GM12878 (cell line): ENCODE data around the gene RPL10. TPM values are rescaled to one million over a fixed set of nuclear protein-coding genes. Genes with fewer than 3 reads are reported as not detected.

Experiments used
- ATAC-seq: fragments of 200-7000 bp; cut with Tn5 transposase; 3 replicates; pipeline ENCODE4 v1.9.1; 2020; ENCODE audit warnings: mild to moderate bottlenecking, moderate library complexity
- BruUV-seq: library from RNA; stranded (reverse); fragments of 400-500 nt; replicated peaks from 2 replicates; lab custom pipeline; 2021; lab: Mats Ljungman, UMichigan
- CTCF ChIA-PET: fragments of 300-600 bp; sonication (Branson Sonifier 250); formaldehyde crosslinking; extraction: SDS; loops from one replicate; lab custom pipeline; 2021; ENCODE audit warnings: inconsistent platforms; lab: Yijun Ruan, JAX
- POLR2A ChIA-PET: fragments of 350-600 bp; formaldehyde crosslinking; extraction: SDS; loops from one replicate; lab custom pipeline; 2021; ENCODE audit warnings: inconsistent platforms; lab: Charles Lee
- RAD21 ChIA-PET: fragments of 300-600 bp; sonication (Branson Sonifier 250); formaldehyde crosslinking; loops from one replicate; lab custom pipeline; 2023; ENCODE audit warnings: antibody characterized with exemption; ENCODE audit not compliant: unreplicated experiment; lab: Charles Lee
- SMC1A ChIA-PET: fragments of 300-600 bp; sonication (Branson Sonifier 250); formaldehyde crosslinking; loops from one replicate; lab custom pipeline; 2023; ENCODE audit not compliant: unreplicated experiment, uncharacterized antibody; lab: Charles Lee
- DNase-seq: peaks from one replicate; pipeline ENCODE4 v3.0.0-alpha.2; 2011; ENCODE audit warnings: low read depth, low spot score
- FAIRE-seq: peaks from 3 replicates; lab custom pipeline; 2011; peaks lifted over from hg19 to GRCh38; lab: Jason Lieb, UNC
- H2AFZ ChIP-seq: 2 replicates; pipeline ENCODE4 v1.6.0; 2011; ENCODE audit warnings: low read depth, low read length, control low read depth; ENCODE audit not compliant: control insufficient read depth
- H3K27ac ChIP-seq: 2 replicates; pipeline ENCODE4 v1.5.1; 2011; ENCODE audit warnings: control low read depth; ENCODE audit not compliant: control insufficient read depth, insufficient read depth
- H3K27me3 ChIP-seq, 2 experiments: replicated peaks in 1 of 2; 2 replicates each; pipeline versions ENCODE4 v1.6.0 to v1.6.1; 2011; ENCODE audit warnings: low read length in 1 of 2; ENCODE audit not compliant: control insufficient read depth in 2 of 2, insufficient read depth in 2 of 2
- H3K36me3 ChIP-seq, 2 experiments: 2 replicates each; pipeline ENCODE4 v1.5.1; 2011; ENCODE audit warnings: low read length in 1 of 2; ENCODE audit not compliant: control insufficient read depth in 2 of 2, insufficient read depth in 2 of 2
- H3K4me1 ChIP-seq: 2 replicates; pipeline ENCODE4 v1.6.1; 2011; ENCODE audit warnings: mild to moderate bottlenecking, low read length, moderate library complexity, mixed read lengths; ENCODE audit not compliant: control insufficient read depth, insufficient read depth
- H3K4me2 ChIP-seq: 2 replicates; pipeline ENCODE4 v1.6.0; 2011; ENCODE audit warnings: control low read depth; ENCODE audit not compliant: control insufficient read depth, insufficient read depth
- H3K4me3 ChIP-seq: fragments of 200-600 bp; sonication (generic); 2 replicates; pipeline ENCODE4 v1.5.1; 2016
- H3K79me2 ChIP-seq: 2 replicates; pipeline ENCODE4 v1.6.0; 2011; ENCODE audit warnings: low read length; ENCODE audit not compliant: control insufficient read depth, insufficient read depth
- H3K9ac ChIP-seq: 2 replicates; pipeline ENCODE4 v1.8.0; 2011; ENCODE audit warnings: low read length, control low read depth, mixed read lengths; ENCODE audit not compliant: control insufficient read depth, insufficient read depth
- H3K9me3 ChIP-seq: replicated peaks from 3 replicates; pipeline ENCODE4 v1.5.1; 2011; ENCODE audit warnings: mild to moderate bottlenecking, low read length; ENCODE audit not compliant: control insufficient read depth, insufficient read depth
- H4K20me1 ChIP-seq: 2 replicates; pipeline ENCODE4 v1.6.0; 2011; ENCODE audit not compliant: control insufficient read depth, insufficient read depth
- EED ChIP-seq: sonication (generic); IDR thresholded peaks from 2 replicates; pipeline ENCODE4 v1.6.1; 2016; ENCODE audit warnings: antibody characterized with exemption, low read depth
- ESRRA ChIP-seq: IDR thresholded peaks from 2 replicates; pipeline ENCODE4 v1.6.1; 2012; ENCODE audit warnings: mild to moderate bottlenecking, low read length, improper control_type of control experiment
- PML ChIP-seq: IDR thresholded peaks from 2 replicates; pipeline ENCODE4 v1.6.1; 2012; ENCODE audit warnings: low read length, inconsistent platforms
- ZBED1 ChIP-seq: IDR thresholded peaks from 2 replicates; pipeline ENCODE4 v1.6.1; 2016; ENCODE audit warnings: borderline replicate concordance
- ZNF274 ChIP-seq: IDR thresholded peaks from one replicate; pipeline ENCODE4 v1.8.0; 2011; ENCODE audit not compliant: insufficient read length, insufficient read depth
- WGBS: methylation state at CpG from one replicate; pipeline ENCODE4 v1.1.6; 2016; ENCODE audit warnings: low lambda C conversion rate; ENCODE audit not compliant: insufficient replicate concordance, insufficient coverage; ENCODE audit errors: missing lambda C conversion rate; 5-methylcytosine and 5-hydroxymethylcytosine counted together
- in situ Hi-C: fragments of 300-500 bp; cut with MboI; formaldehyde crosslinking; loops from 9 replicates; pipeline ENCODE4 v1.14.3; 2018; ENCODE audit warnings: mixed read lengths
- intact Hi-C: fragments of 100-400 bp; cut with micrococcal nuclease; formaldehyde crosslinking; loops from one replicate; pipeline ENCODE4 v1.14.2; 2022; ENCODE audit not compliant: unreplicated experiment
- polyA plus RNA-seq, 11 experiments: library from polyadenylated mRNA; depleted of rRNA in 4 of 11; unstranded in 6 of 11; stranded (reverse) in 5 of 11; fragments of >200 nt; fragmentation: Nextera tagmentation in 4 of 11; fragmentation: Illumina TruSeq in 1 of 11; extraction: Ambion mirVana in 4 of 11; extraction: Trizol in 1 of 11; gene quantifications; 1 replicate in 1 of 11; 2 replicates in 10 of 11; pipeline versions ENCODE4 v1.2.1 to v1.2.3, GENCODE V29; 2011 to 2016; ENCODE audit warnings: inconsistent platforms in 2 of 11, missing spikeins in 2 of 11, low read depth in 1 of 11
- total RNA-seq, 4 experiments: library from RNA; depleted of rRNA in 3 of 4; stranded (reverse); fragments of >200 nt in 3 of 4; fragmentation: Illumina TruSeq in 1 of 4; extraction: Trizol in 1 of 4; gene quantifications; 2 replicates each; pipeline versions ENCODE4 v1.2.1 to v1.2.3, GENCODE V29; 2013 to 2021
- TF ChIP-seq, protein P1 (sequence below): IDR thresholded peaks from 2 replicates; pipeline ENCODE4 v1.6.1; 2011; ENCODE audit warnings: mild to moderate bottlenecking, low read depth, low read length, moderate library complexity; ENCODE audit not compliant: insufficient replicate concordance
- TF ChIP-seq, protein P2 (sequence below): fragments of 450-650 bp; IDR thresholded peaks from 2 replicates; pipeline ENCODE4 v1.6.1; 2016; ENCODE audit warnings: mild to moderate bottlenecking
- TF ChIP-seq, protein P3 (sequence below): fragments of 450-650 bp; formaldehyde crosslinking; IDR thresholded peaks from 2 replicates; pipeline ENCODE4 v1.4.0; 2022; ENCODE audit warnings: mild to moderate bottlenecking, moderate library complexity
- TF ChIP-seq, protein P4 (sequence below): fragments of 450-650 bp; IDR thresholded peaks from 2 replicates; pipeline ENCODE4 v1.6.1; 2018; ENCODE audit warnings: borderline replicate concordance, mild to moderate bottlenecking; ENCODE audit not compliant: partially characterized antibody
- TF ChIP-seq, protein P5 (sequence below): fragments of 150-350 bp; IDR thresholded peaks from 2 replicates; pipeline ENCODE4 v1.6.1; 2014; ENCODE audit warnings: mild to moderate bottlenecking, low read depth, low read length

RPL10 gene
- total and polyA plus RNA-seq, 10 of the 15 experiments (the other 5 are each of a cell fraction or from before 2014, with no cell fraction given) = 1,938 to 7,222 (median 4,494) TPM

DNA sequence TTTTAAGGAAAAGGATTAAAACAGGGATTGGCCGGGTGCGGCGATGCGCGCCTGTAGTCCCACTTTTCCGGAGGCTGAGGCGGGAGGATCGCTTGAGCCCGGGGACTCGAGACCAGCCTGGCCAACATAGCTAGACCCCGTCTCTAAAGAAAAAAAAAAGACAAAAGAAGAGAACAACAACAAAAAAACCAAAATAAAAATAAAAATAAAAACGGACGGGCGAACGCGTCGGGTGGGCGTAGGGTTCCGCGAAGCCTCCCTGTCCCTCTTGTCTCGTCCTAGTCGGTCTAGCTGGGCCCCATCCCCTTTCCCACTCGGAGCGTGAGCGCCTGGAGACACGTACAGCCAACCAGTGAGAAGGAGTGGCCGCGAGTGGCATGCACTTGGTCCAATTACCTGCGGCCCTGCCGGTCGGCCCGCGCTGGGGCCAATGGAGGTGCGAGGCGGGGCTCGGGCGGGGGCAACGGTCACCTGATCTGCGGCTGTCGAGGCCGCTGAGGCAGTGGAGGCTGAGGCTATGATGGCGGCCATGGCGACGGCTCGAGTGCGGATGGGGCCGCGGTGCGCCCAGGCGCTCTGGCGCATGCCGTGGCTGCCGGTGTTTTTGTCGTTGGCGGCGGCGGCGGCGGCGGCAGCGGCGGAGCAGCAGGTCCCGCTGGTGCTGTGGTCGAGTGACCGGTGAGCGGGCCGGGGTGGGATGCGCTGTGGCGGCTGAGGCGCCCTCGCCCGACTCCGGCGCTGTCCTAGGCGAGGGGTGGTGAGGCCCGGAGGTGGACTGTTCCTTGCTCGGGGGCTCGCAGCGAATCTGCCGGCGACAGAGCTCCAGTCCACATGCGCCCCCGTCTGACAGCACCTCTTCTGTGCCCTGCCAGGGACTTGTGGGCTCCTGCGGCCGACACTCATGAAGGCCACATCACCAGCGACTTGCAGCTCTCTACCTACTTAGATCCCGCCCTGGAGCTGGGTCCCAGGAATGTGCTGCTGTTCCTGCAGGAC lies 30.3 kb downstream of the RPL10 start, which contains the start of gene ATP6AP1:
TSS of gene ATP6AP1 (plus strand) at position 502 of the 996 bp plus-strand sequence. CDS start at position 518, 16 bp downstream.
- H3K4me1 ChIP-seq = no peaks in the 10 kb centered on the region
- H3K4me3 ChIP-seq = peak within 1 kb of the TSS; percentile 73
- H3K9ac ChIP-seq = peak within 1 kb of the TSS; percentile 24; the same call in 1 of the 2 replicates
- peak within 1 kb of the TSS; percentile 71 for H3K4me2 ChIP-seq
- peak within 1 kb of the TSS; percentile 28 for H2AFZ ChIP-seq
- WGBS = 31% methylated on average over 85 of the region's 87 CpGs
- ATAC-seq (peak; percentile 99), DNase-seq (peak; percentile 73), FAIRE-seq (peak; percentile 27)
- in situ Hi-C loops = no loop called here
- peaks cover 12% of the 10 kb centered on the region for H3K79me2 ChIP-seq
- no peaks in the 10 kb centered on the region for H4K20me1 ChIP-seq
- no TSS peak for BruUV-seq
- 0 out of 2 replicates have a peak within 1 kb of the TSS, but pooled peaks have one; percentile 4 for H3K27ac ChIP-seq
- ChIA-PET POLR2A (interaction anchor here (0.6 to 4.1 kb wide), 11 partner anchors 10 to 331 kb away, joined by 3 to 32 read pairs (median 4); partner anchors contain the start of genes MECP2, RPL10, SLC10A3 and TAFAZZIN), SMC1A (interaction anchor here (0.7 to 1.3 kb wide), 5 partner anchors 11 to 99 kb away, joined by 3 to 4 read pairs (median 3); partner anchors contain the start of gene SLC10A3), CTCF (interaction anchor here (1.3 to 2.3 kb wide), 3 partner anchors 9 to 55 kb away, joined by 3 to 12 read pairs (median 5); partner anchors contain the start of gene RPL10), RAD21 (interaction anchor here (0.6 to 2.0 kb wide), 4 partner anchors 16 to 55 kb away, joined by 3 to 9 read pairs (median 4); partner anchors contain the start of genes RPL10 and TAFAZZIN)
- H3K36me3 ChIP-seq = peaks cover 0 to 2% of the 10 kb centered on the region in 2 experiments; a peak in 1 of 4 replicates
- intact Hi-C loops = loop anchor here (10.0 kb wide), 1 partner anchor 54 kb away; the partner anchor contains the start of genes EMD and FLNA
- H3K27me3 ChIP-seq = no peaks in the 10 kb centered on the region
- H3K9me3 ChIP-seq = no peaks in the 10 kb centered on the region
- TF ChIP-seq, protein P1, sequence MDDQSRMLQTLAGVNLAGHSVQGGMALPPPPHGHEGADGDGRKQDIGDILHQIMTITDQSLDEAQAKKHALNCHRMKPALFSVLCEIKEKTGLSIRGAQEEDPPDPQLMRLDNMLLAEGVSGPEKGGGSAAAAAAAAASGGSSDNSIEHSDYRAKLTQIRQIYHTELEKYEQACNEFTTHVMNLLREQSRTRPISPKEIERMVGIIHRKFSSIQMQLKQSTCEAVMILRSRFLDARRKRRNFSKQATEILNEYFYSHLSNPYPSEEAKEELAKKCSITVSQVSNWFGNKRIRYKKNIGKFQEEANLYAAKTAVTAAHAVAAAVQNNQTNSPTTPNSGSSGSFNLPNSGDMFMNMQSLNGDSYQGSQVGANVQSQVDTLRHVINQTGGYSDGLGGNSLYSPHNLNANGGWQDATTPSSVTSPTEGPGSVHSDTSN = peak; percentile 98
- TF ChIP-seq EED = no peak
- TF ChIP-seq, protein P2, sequence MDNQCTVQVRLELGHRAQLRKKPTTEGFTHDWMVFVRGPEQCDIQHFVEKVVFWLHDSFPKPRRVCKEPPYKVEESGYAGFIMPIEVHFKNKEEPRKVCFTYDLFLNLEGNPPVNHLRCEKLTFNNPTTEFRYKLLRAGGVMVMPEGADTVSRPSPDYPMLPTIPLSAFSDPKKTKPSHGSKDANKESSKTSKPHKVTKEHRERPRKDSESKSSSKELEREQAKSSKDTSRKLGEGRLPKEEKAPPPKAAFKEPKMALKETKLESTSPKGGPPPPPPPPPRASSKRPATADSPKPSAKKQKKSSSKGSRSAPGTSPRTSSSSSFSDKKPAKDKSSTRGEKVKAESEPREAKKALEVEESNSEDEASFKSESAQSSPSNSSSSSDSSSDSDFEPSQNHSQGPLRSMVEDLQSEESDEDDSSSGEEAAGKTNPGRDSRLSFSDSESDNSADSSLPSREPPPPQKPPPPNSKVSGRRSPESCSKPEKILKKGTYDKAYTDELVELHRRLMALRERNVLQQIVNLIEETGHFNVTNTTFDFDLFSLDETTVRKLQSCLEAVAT = peak; percentile 91
- TF ChIP-seq, protein P3, sequence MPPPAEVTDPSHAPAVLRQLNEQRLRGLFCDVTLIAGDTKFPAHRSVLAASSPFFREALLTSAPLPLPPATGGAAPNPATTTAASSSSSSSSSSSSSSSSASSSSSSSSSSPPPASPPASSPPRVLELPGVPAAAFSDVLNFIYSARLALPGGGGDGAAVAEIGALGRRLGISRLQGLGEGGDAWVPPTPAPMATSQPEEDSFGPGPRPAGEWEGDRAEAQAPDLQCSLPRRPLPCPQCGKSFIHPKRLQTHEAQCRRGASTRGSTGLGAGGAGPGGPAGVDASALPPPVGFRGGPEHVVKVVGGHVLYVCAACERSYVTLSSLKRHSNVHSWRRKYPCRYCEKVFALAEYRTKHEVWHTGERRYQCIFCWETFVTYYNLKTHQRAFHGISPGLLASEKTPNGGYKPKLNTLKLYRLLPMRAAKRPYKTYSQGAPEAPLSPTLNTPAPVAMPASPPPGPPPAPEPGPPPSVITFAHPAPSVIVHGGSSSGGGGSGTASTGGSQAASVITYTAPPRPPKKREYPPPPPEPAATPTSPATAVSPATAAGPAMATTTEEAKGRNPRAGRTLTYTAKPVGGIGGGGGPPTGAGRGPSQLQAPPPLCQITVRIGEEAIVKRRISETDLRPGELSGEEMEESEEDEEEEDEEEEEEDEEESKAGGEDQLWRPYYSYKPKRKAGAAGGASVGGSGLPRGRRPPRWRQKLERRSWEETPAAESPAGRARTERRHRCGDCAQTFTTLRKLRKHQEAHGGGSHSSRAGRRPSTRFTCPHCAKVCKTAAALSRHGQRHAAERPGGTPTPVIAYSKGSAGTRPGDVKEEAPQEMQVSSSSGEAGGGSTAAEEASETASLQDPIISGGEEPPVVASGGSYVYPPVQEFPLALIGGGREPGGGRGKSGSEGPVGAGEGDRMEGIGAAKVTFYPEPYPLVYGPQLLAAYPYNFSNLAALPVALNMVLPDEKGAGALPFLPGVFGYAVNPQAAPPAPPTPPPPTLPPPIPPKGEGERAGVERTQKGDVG (CRISPR knock-in tag) = no peak
- TF ChIP-seq ESRRA = no peak
- TF ChIP-seq ZBED1 = no peak
- TF ChIP-seq, protein P4, sequence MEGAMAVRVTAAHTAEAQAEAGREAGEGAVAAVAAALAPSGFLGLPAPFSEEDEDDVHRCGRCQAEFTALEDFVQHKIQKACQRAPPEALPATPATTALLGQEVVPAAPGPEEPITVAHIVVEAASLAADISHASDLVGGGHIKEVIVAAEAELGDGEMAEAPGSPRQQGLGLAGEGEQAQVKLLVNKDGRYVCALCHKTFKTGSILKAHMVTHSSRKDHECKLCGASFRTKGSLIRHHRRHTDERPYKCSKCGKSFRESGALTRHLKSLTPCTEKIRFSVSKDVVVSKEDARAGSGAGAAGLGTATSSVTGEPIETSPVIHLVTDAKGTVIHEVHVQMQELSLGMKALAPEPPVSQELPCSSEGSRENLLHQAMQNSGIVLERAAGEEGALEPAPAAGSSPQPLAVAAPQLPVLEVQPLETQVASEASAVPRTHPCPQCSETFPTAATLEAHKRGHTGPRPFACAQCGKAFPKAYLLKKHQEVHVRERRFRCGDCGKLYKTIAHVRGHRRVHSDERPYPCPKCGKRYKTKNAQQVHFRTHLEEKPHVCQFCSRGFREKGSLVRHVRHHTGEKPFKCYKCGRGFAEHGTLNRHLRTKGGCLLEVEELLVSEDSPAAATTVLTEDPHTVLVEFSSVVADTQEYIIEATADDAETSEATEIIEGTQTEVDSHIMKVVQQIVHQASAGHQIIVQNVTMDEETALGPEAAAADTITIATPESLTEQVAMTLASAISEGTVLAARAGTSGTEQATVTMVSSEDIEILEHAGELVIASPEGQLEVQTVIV = no peak
- no peak for TF ChIP-seq PML
- TF ChIP-seq, protein P5, sequence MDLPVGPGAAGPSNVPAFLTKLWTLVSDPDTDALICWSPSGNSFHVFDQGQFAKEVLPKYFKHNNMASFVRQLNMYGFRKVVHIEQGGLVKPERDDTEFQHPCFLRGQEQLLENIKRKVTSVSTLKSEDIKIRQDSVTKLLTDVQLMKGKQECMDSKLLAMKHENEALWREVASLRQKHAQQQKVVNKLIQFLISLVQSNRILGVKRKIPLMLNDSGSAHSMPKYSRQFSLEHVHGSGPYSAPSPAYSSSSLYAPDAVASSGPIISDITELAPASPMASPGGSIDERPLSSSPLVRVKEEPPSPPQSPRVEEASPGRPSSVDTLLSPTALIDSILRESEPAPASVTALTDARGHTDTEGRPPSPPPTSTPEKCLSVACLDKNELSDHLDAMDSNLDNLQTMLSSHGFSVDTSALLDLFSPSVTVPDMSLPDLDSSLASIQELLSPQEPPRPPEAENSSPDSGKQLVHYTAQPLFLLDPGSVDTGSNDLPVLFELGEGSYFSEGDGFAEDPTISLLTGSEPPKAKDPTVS = no peak
- TF ChIP-seq ZNF274 = no peak
